Diencephalon (tissue), 1 donor: ENCODE results near the gene ZNF521. TPM values are rescaled to one million over a fixed set of nuclear protein-coding genes. Genes with fewer than 3 reads are reported as not detected.

Source experiments
- total RNA-seq: library from RNA; depleted of rRNA; stranded (reverse); fragments of >200 nt; gene quantifications from one replicate; pipeline ENCODE4 v1.2.3, GENCODE V29; 2014

Gene ZNF521
- total RNA-seq = 67.1 TPM

DNA sequence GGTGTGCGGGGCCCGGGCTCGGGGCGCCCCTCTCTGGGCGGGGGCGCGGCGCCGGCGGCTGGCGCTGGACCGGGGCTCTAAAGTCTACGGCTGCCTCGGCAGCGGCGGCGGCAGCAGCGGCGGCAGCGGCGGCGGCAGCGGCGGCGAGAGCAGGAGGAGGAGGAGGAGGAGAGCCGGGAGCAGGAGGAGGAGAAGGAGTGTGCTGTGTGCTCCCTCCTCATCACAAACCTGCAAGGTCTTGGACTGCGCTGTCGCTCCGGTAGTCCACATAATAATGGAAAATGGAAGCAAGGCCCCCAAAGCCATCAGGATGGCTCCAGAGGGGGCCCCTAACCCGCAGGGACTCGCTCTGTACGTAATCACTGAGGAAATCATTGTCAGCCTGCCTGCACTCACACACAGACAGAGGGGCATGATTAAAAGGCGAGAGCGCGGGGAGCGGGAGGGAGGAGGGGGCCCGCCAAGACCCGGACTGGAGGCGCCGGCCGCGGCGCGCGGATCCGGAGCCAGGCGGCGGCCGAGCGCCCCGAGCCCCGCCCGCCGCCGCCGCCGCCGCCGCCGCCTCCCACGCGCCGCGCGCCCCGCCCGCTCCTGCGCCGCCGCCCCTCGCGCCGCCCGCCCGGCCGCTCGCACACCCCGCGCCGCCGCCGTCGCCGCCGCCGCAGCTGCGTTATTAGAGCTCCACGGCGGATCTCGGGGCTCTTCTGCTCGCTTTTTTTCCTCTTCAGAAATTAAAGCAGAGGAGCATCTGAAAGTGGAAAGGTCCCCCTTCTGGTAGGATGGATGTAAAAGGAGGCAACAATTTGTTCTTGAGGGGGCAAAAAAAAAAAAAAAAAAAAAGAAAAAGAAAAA is at the start of gene ZNF521:
Gene ZNF521, minus strand, starts transcription at position 390 of the 852 bp plus-strand sequence. CDS start 1,220 bp downstream, outside the sequence.

